GM12891 (cell line): ENCODE measurements around the gene SPPL3.

Experiments
- DNase-seq: peaks from one replicate; pipeline ENCODE4 v3.0.0; 2011; ENCODE audit warnings: low spot score; ENCODE audit not compliant: insufficient read length
- FAIRE-seq: peaks from 2 replicates; lab custom pipeline; 2011; peaks lifted over from hg19 to GRCh38; lab: Jason Lieb, UNC
- PAX5 ChIP-seq: IDR thresholded peaks from 2 replicates; pipeline ENCODE4 v1.6.1; 2011; ENCODE audit warnings: low read length, moderate library complexity, mild to moderate bottlenecking; ENCODE audit not compliant: insufficient read depth, severe bottlenecking
- POLR2A ChIP-seq: IDR thresholded peaks from 2 replicates; pipeline ENCODE4 v1.6.1; 2011; ENCODE audit warnings: low read depth, low read length, control low read depth
- POLR2AphosphoS5 ChIP-seq: IDR thresholded peaks from 2 replicates; pipeline ENCODE4 v1.6.1; 2011; ENCODE audit warnings: low read depth, low read length, control low read depth
- POU2F2 ChIP-seq: IDR thresholded peaks from 2 replicates; pipeline ENCODE4 v1.6.1; 2011; ENCODE audit warnings: low read depth, mild to moderate bottlenecking, control low read depth, low read length, moderate library complexity
- SPI1 ChIP-seq: IDR thresholded peaks from 2 replicates; pipeline ENCODE4 v1.6.1; 2011; ENCODE audit warnings: low read depth, low read length, control low read depth
- TAF1 ChIP-seq: IDR thresholded peaks from 2 replicates; pipeline ENCODE4 v1.6.1; 2011; ENCODE audit warnings: low read depth, low read length, control low read depth

Gene SPPL3

GRCh38 chr12:120835657-120836056 is 68.5 kb downstream of the SPPL3 start:
- FAIRE-seq (peak; percentile 83), DNase-seq (no peak)
- TF ChIP-seq SPI1 (no peak), POLR2A (no peak), PAX5 (no peak), TAF1 (no peak), POLR2AphosphoS5 (no peak), POU2F2 (no peak)

- TF ChIP-seq POLR2AphosphoS5, result no peak
- no peak for TF ChIP-seq POLR2A
- no peak for TF ChIP-seq SPI1
- TF ChIP-seq POU2F2, result no peak
- no peak for TF ChIP-seq TAF1
- TF ChIP-seq PAX5, result no peak
- FAIRE-seq, result peak; percentile 23
- no peak for DNase-seq
These were observed 68.9 kb downstream of the SPPL3 start for GRCh38 chr12:120835304-120835612.

- FAIRE-seq (no peak), DNase-seq (no peak)
- no peak for TF ChIP-seq POLR2A
- no peak for TF ChIP-seq POLR2AphosphoS5
- no peak for TF ChIP-seq POU2F2
- TF ChIP-seq SPI1, result no peak
- no peak for TF ChIP-seq PAX5
- TF ChIP-seq TAF1, result no peak
These were observed 69.5 kb downstream of the SPPL3 start for GRCh38 chr12:120834489-120835303.

GRCh38 chr12:120833849-120834248 is 70.3 kb downstream of the SPPL3 start:
- DNase-seq (no peak), FAIRE-seq (peak; percentile 86)
- peak; percentile 4; the same call in 1 of the 2 replicates for TF ChIP-seq SPI1
- no peak for TF ChIP-seq POLR2A

GRCh38 chr12:120832737-120833136 is 71.4 kb downstream of the SPPL3 start:
- FAIRE-seq (no peak), DNase-seq (no peak)
- no peak for TF ChIP-seq POLR2A
- no peak for TF ChIP-seq SPI1
- no peak for TF ChIP-seq TAF1
- no peak for TF ChIP-seq POU2F2
- TF ChIP-seq POLR2AphosphoS5, result no peak
- TF ChIP-seq PAX5, result no peak

GRCh38 chr12:120831648-120832267 is 72.4 kb downstream of the SPPL3 start:
- DNase-seq (no peak), FAIRE-seq (no peak)
- TF ChIP-seq TAF1, result no peak
- no peak for TF ChIP-seq SPI1
- no peak for TF ChIP-seq POLR2AphosphoS5

GRCh38 chr12:120830966-120831365 is 73.2 kb downstream of the SPPL3 start:
- FAIRE-seq, result peak; percentile 40
- no peak for TF ChIP-seq POLR2A
- TF ChIP-seq TAF1, result no peak
- no peak for TF ChIP-seq SPI1
- TF ChIP-seq PAX5, result no peak
- TF ChIP-seq POU2F2, result no peak
- no peak for TF ChIP-seq POLR2AphosphoS5
- no peak for DNase-seq

GRCh38 chr12:120830052-120830940 is 73.9 kb downstream of the SPPL3 start:
- DNase-seq (no peak), FAIRE-seq (peak; percentile 61)
- TF ChIP-seq POLR2A, result no peak

GRCh38 chr12:120826335-120826734 is 77.8 kb downstream of the SPPL3 start:
- DNase-seq, result no peak
- TF ChIP-seq POU2F2 (no peak), TAF1 (no peak), POLR2A (no peak), POLR2AphosphoS5 (no peak), PAX5 (no peak), SPI1 (no peak)
- no peak for FAIRE-seq

- FAIRE-seq (peak; percentile 66), DNase-seq (no peak)
- TF ChIP-seq POLR2A (no peak), TAF1 (no peak), PAX5 (no peak), SPI1 (no peak), POU2F2 (no peak)
These were observed 78.8 kb downstream of the SPPL3 start for GRCh38 chr12:120825337-120825736.
